IMR-90 (cell line): ENCODE results near the gene METTL17. TPM values are rescaled to one million over a fixed set of nuclear protein-coding genes. Genes with fewer than 3 reads are reported as not detected.

Source experiments
- ATAC-seq: fragments of 200-7000 bp; cut with Tn5 transposase; 2 replicates; pipeline ENCODE4 v1.9.1; 2020; ENCODE audit warnings: low read depth, mild to moderate bottlenecking, moderate library complexity
- BruUV-seq: library from RNA; stranded (reverse); fragments of 400-500 nt; replicated peaks from 2 replicates; lab custom pipeline; 2021; lab: Mats Ljungman, UMichigan
- CTCF ChIA-PET: fragments of 300-600 bp; formaldehyde crosslinking; extraction: SDS; loops from one replicate; lab custom pipeline; 2021; ENCODE audit warnings: antibody characterized with exemption; lab: Yijun Ruan, JAX
- POLR2A ChIA-PET: fragments of 300-600 bp; sonication (Branson Sonifier 250); formaldehyde crosslinking; loops from one replicate; lab custom pipeline; 2022; ENCODE audit warnings: antibody characterized with exemption; ENCODE audit not compliant: unreplicated experiment; lab: Charles Lee
- DNase-seq: peaks from one replicate; pipeline ENCODE4 v3.0.0; 2013
- H2AFZ ChIP-seq: replicated peaks from 2 replicates; pipeline ENCODE3; 2013; ENCODE audit warnings: low read length, mild to moderate bottlenecking; ENCODE audit not compliant: poor library complexity
- H2AK5ac ChIP-seq: 2 replicates; pipeline ENCODE4 v1.6.1; 2013; ENCODE audit warnings: low read depth, low read length, inconsistent platforms
- H2AK9ac ChIP-seq: replicated peaks from 2 replicates; pipeline ENCODE3; 2013; ENCODE audit warnings: mild to moderate bottlenecking, low read depth, low read length, moderate library complexity; ENCODE audit not compliant: poor library complexity
- H2BK120ac ChIP-seq: 2 replicates; pipeline ENCODE4 v1.6.1; 2013; ENCODE audit warnings: low read depth, low read length, inconsistent platforms
- H2BK15ac ChIP-seq: 3 replicates; pipeline ENCODE4 v1.6.1; 2013; ENCODE audit warnings: low read depth, low read length, inconsistent platforms
- H2BK20ac ChIP-seq: 2 replicates; pipeline ENCODE4 v1.6.1; 2013; ENCODE audit warnings: low read depth, mild to moderate bottlenecking, inconsistent platforms, low read length, moderate library complexity
- H2BK5ac ChIP-seq: 2 replicates; pipeline ENCODE4 v1.6.1; 2013; ENCODE audit warnings: mild to moderate bottlenecking, low read depth, low read length, inconsistent platforms; ENCODE audit not compliant: poor library complexity, severe bottlenecking
- H3K14ac ChIP-seq: replicated peaks from 2 replicates; pipeline ENCODE4 v1.6.1; 2013; ENCODE audit warnings: low read depth, low read length, inconsistent platforms
- H3K18ac ChIP-seq: 2 replicates; pipeline ENCODE4 v1.6.1; 2013; ENCODE audit warnings: low read depth, low read length, control low read depth
- H3K23ac ChIP-seq: 2 replicates; pipeline ENCODE4 v1.6.1; 2013; ENCODE audit warnings: low read depth, low read length, inconsistent platforms
- H3K27ac ChIP-seq: 2 replicates; pipeline ENCODE4 v1.5.1; 2013; ENCODE audit warnings: mild to moderate bottlenecking, control low read depth, low read length; ENCODE audit not compliant: insufficient read depth
- H3K27me3 ChIP-seq: 2 replicates; pipeline ENCODE4 v1.6.1; 2013; ENCODE audit warnings: low read length; ENCODE audit not compliant: control insufficient read depth, insufficient read depth
- H3K36me3 ChIP-seq: 2 replicates; pipeline ENCODE4 v1.6.1; 2013; ENCODE audit warnings: low read length, mixed read lengths; ENCODE audit not compliant: control insufficient read depth, insufficient read depth
- H3K4ac ChIP-seq: 2 replicates; pipeline ENCODE4 v1.6.1; 2013; ENCODE audit warnings: low read depth, low read length, inconsistent platforms
- H3K4me1 ChIP-seq: 2 replicates; pipeline ENCODE4 v1.6.1; 2013; ENCODE audit warnings: low read length, mixed read lengths; ENCODE audit not compliant: control insufficient read depth, insufficient read depth
- H3K4me2 ChIP-seq: 2 replicates; pipeline ENCODE4 v1.6.1; 2013; ENCODE audit warnings: low read depth, mild to moderate bottlenecking, control low read depth, low read length, moderate library complexity
- H3K4me3 ChIP-seq: 2 replicates; pipeline ENCODE4 v1.5.1; 2013; ENCODE audit warnings: low read depth, mild to moderate bottlenecking, control low read depth, low read length, moderate library complexity; ENCODE audit not compliant: insufficient read depth
- H3K56ac ChIP-seq: 2 replicates; pipeline ENCODE4 v1.6.1; 2013; ENCODE audit warnings: low read length, inconsistent platforms; ENCODE audit not compliant: insufficient read depth; ENCODE audit errors: extremely low read depth
- H3K79me1 ChIP-seq, 2 experiments: 2 replicates each; pipeline ENCODE4 v1.6.1; 2013; ENCODE audit warnings: low read length in 2 of 2, inconsistent platforms in 1 of 2, low read depth in 1 of 2
- H3K9ac ChIP-seq: 2 replicates; pipeline ENCODE4 v1.6.1; 2013; ENCODE audit warnings: low read depth, low read length, control low read depth
- H3K9me1 ChIP-seq: 2 replicates; pipeline ENCODE4 v1.6.1; 2013; ENCODE audit warnings: low read length, inconsistent platforms; ENCODE audit not compliant: insufficient read depth
- H3K9me3 ChIP-seq: 2 replicates; pipeline ENCODE4 v1.6.1; 2013; ENCODE audit warnings: low read length; ENCODE audit not compliant: control insufficient read depth, insufficient read depth
- H4K20me1 ChIP-seq: 2 replicates; pipeline ENCODE4 v1.6.1; 2013; ENCODE audit warnings: low read length, inconsistent platforms; ENCODE audit not compliant: insufficient read depth
- H4K5ac ChIP-seq: 2 replicates; pipeline ENCODE4 v1.6.1; 2013; ENCODE audit warnings: mild to moderate bottlenecking, low read depth, low read length, control low read depth
- H4K8ac ChIP-seq, 2 experiments: 2 replicates each; pipeline ENCODE4 v1.6.1; 2013; ENCODE audit warnings: low read depth in 2 of 2, low read length in 2 of 2, control low read depth in 1 of 2, inconsistent platforms in 1 of 2
- H4K91ac ChIP-seq: 2 replicates; pipeline ENCODE4 v1.6.1; 2013; ENCODE audit warnings: low read depth, low read length, inconsistent platforms; ENCODE audit not compliant: insufficient read depth
- CTCF ChIP-seq: conservative IDR thresholded peaks from 2 replicates; pipeline ENCODE4 v1.5.1; 2012; ENCODE audit warnings: mild to moderate bottlenecking, low read depth, low read length, improper control_type of control experiment
- MAFK ChIP-seq: IDR thresholded peaks from 2 replicates; pipeline ENCODE4 v1.6.1; 2012; ENCODE audit warnings: low read depth, low read length, improper control_type of control experiment
- MAZ ChIP-seq: IDR thresholded peaks from 2 replicates; pipeline ENCODE4 v1.6.1; 2012; ENCODE audit warnings: low read depth, mild to moderate bottlenecking, low read length, improper control_type of control experiment, moderate library complexity, borderline replicate concordance
- NFE2L2 ChIP-seq: fragments of 150-350 bp; IDR thresholded peaks from 2 replicates; pipeline ENCODE4 v1.6.1; 2016; ENCODE audit warnings: low read depth, mild to moderate bottlenecking, low read length
- POLR2A ChIP-seq: IDR thresholded peaks from 2 replicates; pipeline ENCODE4 v1.6.1; 2012; ENCODE audit warnings: mild to moderate bottlenecking, low read depth, low read length
- WGBS, 2 experiments: methylation state at CpG; one replicate each; pipeline versions ENCODE4 v1.1.5 to v1.1.7; 2013; ENCODE audit warnings: missing lambda C conversion rate in 2 of 2; ENCODE audit not compliant: insufficient read length in 1 of 2; ENCODE audit errors: extremely low coverage in 2 of 2; 5-methylcytosine and 5-hydroxymethylcytosine counted together
- dilution Hi-C: fragments of 300-500 bp; cut with HindIII; formaldehyde crosslinking; loops from one replicate; pipeline ENCODE4 v1.14.3; 2018; ENCODE audit warnings: low sequenced_read_pairs; ENCODE audit not compliant: unreplicated experiment
- in situ Hi-C: fragments of 300-500 bp; cut with MboI; formaldehyde crosslinking; loops from 3 replicates; pipeline ENCODE4 v1.14.3; 2019; ENCODE audit warnings: low sequenced_read_pairs, inconsistent platforms, mixed read lengths
- intact Hi-C: fragments of 100-400 bp; cut with micrococcal nuclease; formaldehyde crosslinking; loops from 2 replicates; pipeline ENCODE4 v1.10.0; 2022
- polyA plus RNA-seq, 3 experiments: library from polyadenylated mRNA; depleted of rRNA; stranded (reverse); fragments of >200 nt; gene quantifications; 2 replicates each; pipeline ENCODE4 v1.2.3, GENCODE V29; 2012; ENCODE audit warnings: low replicate concordance in 1 of 3
- total RNA-seq: library from RNA; depleted of rRNA; stranded (reverse); fragments of >200 nt; gene quantifications from 2 replicates; pipeline ENCODE4 v1.2.3, GENCODE V29; 2012

METTL17 gene
- total and polyA plus RNA-seq, 2 of the 4 experiments (the other 2 are of a cell fraction) = 32.8 to 69.7 TPM

- no peak overlapping the region for H4K91ac ChIP-seq
- no peak overlapping the region for H3K23ac ChIP-seq
- H2BK20ac ChIP-seq = no peak overlapping the region
- no peak overlapping the region for H3K4ac ChIP-seq
- no peak overlapping the region for H3K14ac ChIP-seq
- H3K9me1 ChIP-seq = no peaks in the 10 kb centered on the region
- ATAC-seq = no peak
- H3K56ac ChIP-seq = no peak overlapping the region
- no peak overlapping the region for H2AFZ ChIP-seq
- H4K8ac ChIP-seq = no peak overlapping the region
- no peak overlapping the region for H4K5ac ChIP-seq
- DNase-seq = no peak
- no TSS peak for BruUV-seq
- POLR2A ChIA-PET = no interaction called here
- H2BK15ac ChIP-seq = no peak overlapping the region
- H3K36me3 ChIP-seq = peaks cover 25% of the 10 kb centered on the region
- CTCF ChIA-PET = interaction anchor here (0.6 kb wide), 3 partner anchors 65 to 548 kb away, joined by 3 to 6 read pairs (median 4); no protein-coding TSS in a partner anchor
- intact Hi-C loops = no loop called here
- no peak overlapping the region for H2BK120ac ChIP-seq
- no peak overlapping the region for H3K4me2 ChIP-seq
- TF ChIP-seq MAFK (no peak), CTCF (no peak), NFE2L2 (no peak), POLR2A (no peak), MAZ (no peak)
- peaks cover 2% of the 10 kb centered on the region for H3K27me3 ChIP-seq
- no peak overlapping the region for H3K9ac ChIP-seq
- no peak overlapping the region for H3K27ac ChIP-seq
- no peaks in the 10 kb centered on the region for H3K9me3 ChIP-seq
- H3K4me3 ChIP-seq = no peak overlapping the region
- peaks cover 0 to under 1% of the 10 kb centered on the region in 2 experiments; a peak in 1 of 4 replicates for H3K79me1 ChIP-seq
- H4K20me1 ChIP-seq = no peaks in the 10 kb centered on the region
- peaks cover 3% of the 10 kb centered on the region for H3K4me1 ChIP-seq
- H3K18ac ChIP-seq = no peak overlapping the region
- 96% methylated on average over 4 of the region's 6 CpGs; no CpG with 5 or more reads in 1 of the 2 experiments for WGBS, 2 experiments
- no peak overlapping the region for H2AK5ac ChIP-seq
- H2AK9ac ChIP-seq = no peak overlapping the region
- in situ Hi-C loops = loop anchor here (25.0 kb wide), 1 partner anchor 660 kb away; the partner anchor contains the start of genes CCNB1IP1 and PARP2
- dilution Hi-C loops = no loop called here
- no peak overlapping the region for H2BK5ac ChIP-seq
Measured at GRCh38 chr14:20997564-20997963, 7.8 kb downstream of the METTL17 start.
